Lung microvascular endothelial cell (primary cell): ENCODE measurements around the gene SUV39H2. TPM values are rescaled to one million over a fixed set of nuclear protein-coding genes. Genes with fewer than 3 reads are reported as not detected.
"Not testable (repeated sequence)": the region's sequence is repeated elsewhere in the genome, so short reads cannot be mapped to it uniquely, and the experiment has no call there.

Experiments
- DNase-seq, 2 donors: peaks; one replicate each; pipeline versions ENCODE4 v3.0.0 to v3.0.0-alpha.2; 2010; ENCODE audit warnings: low read depth in 2 of 2
- total RNA-seq: library from RNA; depleted of rRNA; stranded (reverse); fragments of >200 nt; gene quantifications from 2 replicates; pipeline ENCODE4 v1.2.1, GENCODE V29; 2014

The SUV39H2 gene
- total RNA-seq, 1 donor from 2014 or later: 8.1 TPM

DNA sequence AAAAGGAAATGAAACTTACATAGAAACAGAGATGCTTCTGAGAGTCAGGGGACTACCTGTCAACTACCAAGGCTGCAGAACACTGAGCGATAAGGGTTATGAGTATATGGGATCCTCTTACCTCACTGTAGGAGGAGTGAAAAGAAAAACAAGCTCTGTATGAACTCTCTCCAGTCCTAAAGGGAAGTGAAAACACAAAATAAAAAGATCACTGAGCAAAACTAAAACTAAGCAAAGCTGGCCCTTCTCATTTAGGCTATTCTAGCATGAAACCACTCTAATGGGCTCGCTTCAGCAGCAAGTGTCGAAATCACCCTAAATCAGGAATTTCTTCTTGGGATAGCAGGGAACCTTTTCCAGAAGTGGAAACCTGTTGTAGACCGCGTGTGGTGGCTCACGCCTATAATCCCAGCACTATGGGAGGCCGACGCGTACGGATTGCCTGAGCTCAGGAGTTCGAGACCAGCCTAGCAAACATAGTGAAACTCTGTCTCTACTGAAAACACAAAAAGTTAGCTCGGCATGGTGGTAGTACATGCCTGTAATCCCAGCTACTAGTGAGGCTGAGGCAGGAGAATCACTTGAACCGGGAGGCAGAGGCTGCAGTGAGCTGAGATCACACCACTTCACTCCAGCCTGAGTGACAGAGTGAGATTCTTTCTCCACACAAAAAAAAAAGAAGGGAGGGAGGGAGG is 48.2 kb downstream of the SUV39H2 start:
- DNase-seq: no peak

DNA sequence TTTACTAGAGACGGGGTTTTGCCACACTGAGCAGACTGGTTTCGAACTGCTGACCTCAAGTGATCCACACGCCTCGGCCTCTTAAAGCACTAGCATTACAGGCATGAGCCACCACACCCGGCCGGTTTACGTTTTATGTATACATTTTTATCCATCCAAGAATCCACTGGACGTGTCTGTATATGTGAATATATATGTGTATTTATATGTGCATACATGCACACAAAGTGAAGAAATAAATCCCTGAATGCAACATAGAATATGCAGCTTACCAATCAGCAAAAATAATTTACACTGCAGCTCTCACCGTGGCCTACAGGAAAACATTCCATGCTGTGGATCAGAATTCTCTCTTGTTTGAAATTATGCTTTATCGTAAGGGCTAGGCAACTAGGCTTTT is 51.9 kb downstream of the SUV39H2 start:
- no peak for DNase-seq

DNA sequence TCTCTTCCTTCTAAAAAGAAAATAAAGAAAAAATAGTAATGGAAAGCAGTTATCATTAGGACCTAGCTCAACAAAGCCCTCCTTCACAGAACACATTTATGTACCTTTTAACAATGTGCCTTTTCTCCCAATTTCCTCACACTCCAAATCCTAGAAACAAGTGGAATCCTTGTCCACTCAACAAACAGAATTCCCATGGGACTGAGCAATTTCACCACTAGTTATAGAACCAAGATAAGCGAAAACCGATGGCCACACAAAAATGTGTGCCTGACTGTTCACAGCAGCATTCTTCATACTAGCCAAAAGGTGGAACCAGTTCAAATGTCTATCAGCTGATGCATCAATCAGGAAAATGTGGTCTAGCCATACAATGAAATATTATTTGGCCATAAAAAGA is 57.9 kb downstream of the SUV39H2 start:
- DNase-seq: no peak

DNA sequence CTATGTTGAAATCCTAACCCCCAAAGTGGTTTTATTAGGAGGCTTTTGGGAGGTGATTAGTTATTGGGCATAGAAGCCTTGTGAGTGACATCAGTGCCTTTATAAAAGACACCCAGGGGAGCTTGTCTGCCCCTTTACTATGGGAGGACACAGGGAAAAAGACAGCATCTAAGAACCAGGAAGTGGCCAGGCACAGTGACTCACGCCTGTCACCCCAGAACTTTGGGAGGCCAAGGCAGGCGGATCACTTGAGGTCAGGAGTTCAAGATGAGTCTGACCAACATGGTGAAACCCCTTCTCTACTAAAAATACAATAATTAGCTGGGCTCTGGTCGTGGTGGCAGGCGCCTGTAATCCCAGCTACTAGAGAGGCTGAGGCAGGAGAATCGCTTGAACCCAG is 60.3 kb downstream of the SUV39H2 start:
- peak in 1 of 2 donors; percentile 7 for DNase-seq

DNA sequence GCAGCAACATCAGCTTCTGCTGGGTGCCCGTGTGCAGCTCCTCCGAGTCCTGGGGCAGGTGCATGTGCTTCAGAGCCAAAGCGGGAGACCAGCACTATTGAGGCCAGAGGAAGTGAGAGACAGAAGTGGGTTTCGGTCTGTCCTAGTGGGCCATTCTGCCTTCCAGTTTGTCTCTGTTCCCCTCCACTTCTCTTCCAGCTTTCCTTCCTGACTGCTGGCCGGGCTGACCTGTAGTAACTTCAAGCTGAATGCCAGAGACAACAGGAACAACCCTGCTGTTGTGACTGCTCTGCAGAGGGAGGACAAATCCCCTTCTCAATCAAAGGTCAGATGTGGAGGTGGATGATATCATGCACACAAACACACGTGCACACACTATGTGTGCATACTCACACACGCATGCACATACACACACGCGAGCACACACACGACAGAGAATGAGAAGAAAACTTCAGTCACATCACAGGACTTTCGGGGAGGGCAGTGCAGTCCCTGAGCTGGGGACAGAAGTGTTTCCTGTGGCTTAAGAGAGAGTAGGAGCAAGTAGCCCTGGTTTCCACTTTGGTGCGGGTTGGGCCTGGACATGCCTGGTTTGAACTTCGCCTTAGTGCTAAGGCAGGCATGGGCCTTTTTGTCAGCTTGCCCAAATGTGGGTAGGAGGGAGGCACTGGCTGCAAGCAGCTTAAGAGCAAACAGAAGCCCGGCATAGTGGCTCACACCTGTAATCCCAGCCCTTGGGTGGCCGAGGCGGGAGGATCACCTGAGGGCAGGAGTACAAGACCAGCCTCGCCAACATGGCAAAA is 63.7 kb downstream of the SUV39H2 start:
- peak in 1 of 2 donors; percentile 58 for DNase-seq

DNA sequence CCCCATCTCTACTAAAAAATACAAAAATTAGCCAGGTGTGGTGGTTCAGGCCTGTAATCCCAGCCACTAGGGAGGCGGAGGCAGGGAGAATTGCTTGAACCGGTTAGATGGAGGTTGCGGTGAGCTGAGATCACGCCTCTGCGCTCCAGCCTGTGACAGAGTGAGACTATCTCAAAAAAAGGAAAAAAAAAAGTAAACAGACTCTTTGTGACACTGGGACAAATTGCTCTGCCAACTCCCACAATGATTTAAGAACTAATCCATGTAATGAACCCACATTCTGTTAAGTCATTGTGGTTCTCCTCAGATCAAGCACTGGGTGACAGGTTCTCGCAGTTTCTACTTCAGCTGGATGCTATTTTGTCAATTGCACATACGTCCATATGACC is 64.3 kb downstream of the SUV39H2 start:
- DNase-seq: not testable (repeated sequence)

DNA sequence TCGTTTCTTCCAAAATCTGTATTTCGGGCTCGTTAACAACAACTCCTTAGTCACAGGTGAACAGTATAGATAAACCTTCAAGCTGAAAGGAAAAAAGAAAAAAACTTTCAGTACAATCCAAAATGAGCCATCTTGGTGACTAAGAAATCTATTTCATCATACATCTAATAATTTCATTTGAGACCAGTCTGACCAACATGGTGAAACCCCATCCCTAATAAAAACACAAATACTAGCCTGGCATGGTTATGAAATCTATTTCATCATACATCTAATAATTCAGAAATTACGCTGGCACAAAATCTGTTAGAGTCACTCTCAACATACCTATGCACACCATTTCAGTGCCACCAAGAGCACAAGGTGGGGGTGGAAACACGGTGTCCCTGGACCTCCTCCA is 66.4 kb downstream of the SUV39H2 start:
- DNase-seq: no peak

DNA sequence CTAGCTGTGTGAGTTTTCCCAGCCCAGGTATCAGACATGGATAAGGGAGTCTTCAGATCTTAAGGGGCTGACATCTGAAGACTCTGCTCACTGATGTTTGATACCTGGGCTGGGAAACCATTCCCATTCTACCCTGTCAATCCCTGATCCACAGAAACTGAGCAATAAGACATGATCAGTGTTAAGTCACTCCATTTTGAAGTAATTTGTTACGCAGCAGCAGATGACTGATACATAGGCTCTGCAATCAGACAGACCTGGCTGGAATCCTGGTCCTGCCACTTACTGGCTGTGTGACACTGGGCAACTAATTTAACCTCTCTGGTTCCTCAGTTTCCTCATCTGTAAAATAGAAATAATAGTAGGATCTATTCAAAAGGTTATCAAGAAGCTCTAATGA is 68.6 kb downstream of the SUV39H2 start:
- DNase-seq: no peak

DNA sequence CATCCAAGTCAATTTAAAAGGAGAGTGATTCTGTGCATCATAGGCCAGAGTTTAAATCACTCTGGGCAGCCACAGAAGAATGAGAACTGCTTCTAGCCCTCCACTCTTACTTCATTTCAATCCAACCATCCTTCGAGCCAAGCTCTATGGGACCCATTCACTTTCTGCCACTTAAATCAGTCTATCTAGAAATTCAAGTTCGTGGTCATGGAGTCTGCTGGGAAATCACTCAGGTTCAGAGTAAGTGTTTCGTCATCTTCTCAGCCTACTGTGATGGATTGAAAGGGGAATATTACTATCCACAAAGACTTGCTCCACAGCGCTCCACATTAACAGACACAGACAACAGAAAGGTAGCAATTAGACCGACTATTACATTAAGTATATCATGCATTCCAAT is 70.6 kb downstream of the SUV39H2 start:
- DNase-seq: no peak

DNA sequence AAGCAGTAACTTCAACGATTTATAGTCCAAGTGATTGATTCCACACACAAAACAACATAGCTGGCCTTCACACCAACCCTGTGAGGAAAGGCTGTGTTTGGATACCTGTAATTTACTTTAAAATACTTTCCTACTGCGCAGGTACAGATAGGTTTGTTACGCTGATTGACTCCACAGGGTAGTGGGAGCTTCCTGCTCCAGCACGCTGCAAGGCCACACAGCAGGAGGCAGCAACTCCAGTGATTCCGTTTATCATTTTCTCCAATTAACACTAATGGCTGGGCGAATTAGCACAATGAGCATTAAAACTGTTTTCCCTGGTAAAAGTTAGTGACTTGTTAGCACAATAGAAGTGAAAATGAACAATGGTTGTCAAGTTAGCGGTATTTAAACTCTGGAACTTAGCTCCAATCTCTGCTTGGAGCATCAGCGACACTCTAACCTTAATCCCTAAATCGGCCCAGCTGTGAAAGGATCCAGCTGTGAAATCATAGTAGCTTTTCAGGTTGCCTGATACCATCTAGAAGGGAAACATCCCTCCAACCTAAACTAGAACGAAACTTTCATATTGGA is 74.3 kb downstream of the SUV39H2 start:
- peak; percentile 20 to 35 for DNase-seq

DNA sequence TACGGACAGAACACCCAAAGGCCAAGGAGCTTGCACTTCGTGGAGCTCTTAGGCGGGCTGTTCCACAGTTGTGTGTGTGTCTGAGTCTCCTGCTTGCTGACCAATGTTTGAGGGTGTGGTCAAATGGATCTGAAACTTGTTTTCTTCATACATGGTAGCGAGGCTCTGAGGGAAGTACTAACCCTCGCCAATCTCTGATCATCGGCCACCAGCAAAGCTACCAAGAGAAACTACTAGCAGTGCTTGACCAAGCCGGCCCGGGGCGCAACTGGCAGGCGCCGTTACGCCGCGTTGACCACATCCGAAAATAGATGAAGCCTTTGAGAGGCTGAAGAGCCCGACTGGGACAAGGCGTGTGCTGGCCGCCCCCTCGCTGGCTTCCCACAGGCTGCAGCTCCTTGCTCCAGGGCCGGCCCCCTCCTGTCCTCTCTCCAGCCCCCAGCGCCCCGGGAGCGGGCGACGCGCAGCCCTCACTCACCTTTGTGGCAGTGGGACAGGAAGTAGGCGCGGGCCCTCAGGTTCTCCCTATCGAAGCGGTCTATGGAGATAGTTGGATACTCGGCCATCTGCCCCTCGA is 74.8 kb downstream of the SUV39H2 start:
- DNase-seq: peak; percentile 58 to 67

Other genes starting within 250 kb of the SUV39H2 start
- 54.6 and 68.2 TPM in 2 replicates for gene FAM107B, start 104.0 kb upstream of the SUV39H2 start, total RNA-seq
- gene CDNF, start 40.8 kb upstream of the SUV39H2 start, total RNA-seq: 0.40 and 0.44 TPM in 2 replicates
- 8.7 and 10.0 TPM in 2 replicates for gene HSPA14, start 40.6 kb upstream of the SUV39H2 start, total RNA-seq
- gene MSANTD7, start 40.6 kb upstream of the SUV39H2 start, total RNA-seq: 11.6 and 16.1 TPM in 2 replicates
- 4.0 and 5.2 TPM in 2 replicates for gene DCLRE1C, start 75.2 kb downstream of the SUV39H2 start, total RNA-seq
- gene MEIG1, start 80.5 kb downstream of the SUV39H2 start, total RNA-seq: 0.20 TPM in 1 of 2 replicates, not detected in the other
- 0.20 and 0.44 TPM in 2 replicates for gene OLAH, start 165.1 kb downstream of the SUV39H2 start, total RNA-seq
- gene ACBD7, start 209.9 kb downstream of the SUV39H2 start, total RNA-seq: 0.60 and 1.5 TPM in 2 replicates
- gene RPP38, start 218.5 kb downstream of the SUV39H2 start, total RNA-seq: 5.4 and 8.5 TPM in 2 replicates